ENCODE measurements around the gene SLC2A4RG.
"Not testable (repeated sequence)": the region's sequence is repeated elsewhere in the genome, so short reads cannot be mapped to it uniquely, and the experiment has no call there.

Gene SLC2A4RG

DNA sequence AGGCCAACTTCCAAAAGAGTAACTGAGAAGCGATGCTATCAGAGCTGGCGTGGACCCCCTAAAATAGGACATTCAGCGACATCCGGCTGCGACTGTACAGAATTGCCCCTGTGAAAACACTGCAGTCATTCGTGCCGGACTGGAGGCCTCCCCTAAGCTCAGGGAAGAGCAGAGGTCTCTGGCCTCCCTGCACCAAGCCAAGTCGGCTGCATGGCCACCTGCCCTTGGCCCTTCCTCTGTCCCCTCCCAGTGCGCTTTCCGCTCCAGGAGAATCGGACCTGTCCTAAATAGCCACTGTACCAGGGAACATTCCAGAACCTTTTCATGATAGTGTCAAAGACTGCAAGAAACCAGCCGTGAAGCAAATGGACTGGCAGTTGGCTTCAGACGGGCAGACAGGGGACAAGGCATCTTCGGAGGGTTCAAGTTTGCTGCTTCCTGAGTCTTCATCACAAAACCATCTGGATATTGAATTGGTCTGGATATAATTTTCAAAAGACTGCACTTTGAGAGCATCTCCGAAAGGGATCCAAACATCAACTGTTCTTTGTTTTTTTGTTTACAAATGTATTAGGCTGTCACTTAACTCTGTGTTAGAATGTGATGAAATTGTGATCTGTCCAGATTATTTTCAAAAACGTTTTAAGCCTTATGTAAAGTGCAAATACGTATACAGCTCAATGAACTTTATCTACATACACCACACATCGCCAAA lies 16.5 kb downstream of the SLC2A4RG start:
- DNase-seq: peak in 1 of 14 donors; percentile 55

DNA sequence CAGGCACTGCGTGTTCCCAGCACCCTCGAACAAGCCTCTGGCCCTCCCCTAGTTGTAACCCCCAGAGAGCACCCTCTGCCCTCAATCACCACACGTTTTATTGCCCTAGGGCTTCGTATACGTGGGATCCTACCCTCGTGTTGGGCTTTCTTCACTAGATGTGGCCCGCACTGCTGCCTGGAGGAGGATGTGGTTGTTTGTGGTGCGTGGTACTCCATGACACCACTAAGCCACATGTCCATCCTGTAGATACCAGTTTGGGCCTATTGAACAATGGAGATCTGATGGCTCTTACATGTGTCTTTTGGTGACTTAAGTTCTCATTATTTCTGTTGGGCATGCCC lies 17.0 kb downstream of the SLC2A4RG start:
- no peak for DNase-seq

DNA sequence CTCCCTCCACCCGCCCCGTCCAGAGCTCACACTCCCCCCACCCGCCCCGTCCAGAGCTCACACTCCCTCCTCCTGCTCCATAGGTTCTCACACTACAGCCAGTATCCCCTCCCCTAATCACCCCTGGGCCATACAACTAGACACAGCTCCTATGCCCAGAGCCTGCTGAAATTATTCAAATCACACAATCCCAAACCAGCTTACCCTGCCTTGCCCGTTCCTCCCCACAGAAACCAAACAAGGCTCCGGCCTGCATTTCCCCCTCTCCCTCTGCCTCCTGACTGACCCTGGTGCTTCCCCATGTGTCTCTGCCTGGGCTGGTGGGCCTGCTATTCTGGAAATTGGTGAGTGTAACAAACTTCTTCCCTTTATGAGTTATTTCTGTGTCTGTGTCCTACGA lies 18.6 kb downstream of the SLC2A4RG start:
- DNase-seq: no peak

DNA sequence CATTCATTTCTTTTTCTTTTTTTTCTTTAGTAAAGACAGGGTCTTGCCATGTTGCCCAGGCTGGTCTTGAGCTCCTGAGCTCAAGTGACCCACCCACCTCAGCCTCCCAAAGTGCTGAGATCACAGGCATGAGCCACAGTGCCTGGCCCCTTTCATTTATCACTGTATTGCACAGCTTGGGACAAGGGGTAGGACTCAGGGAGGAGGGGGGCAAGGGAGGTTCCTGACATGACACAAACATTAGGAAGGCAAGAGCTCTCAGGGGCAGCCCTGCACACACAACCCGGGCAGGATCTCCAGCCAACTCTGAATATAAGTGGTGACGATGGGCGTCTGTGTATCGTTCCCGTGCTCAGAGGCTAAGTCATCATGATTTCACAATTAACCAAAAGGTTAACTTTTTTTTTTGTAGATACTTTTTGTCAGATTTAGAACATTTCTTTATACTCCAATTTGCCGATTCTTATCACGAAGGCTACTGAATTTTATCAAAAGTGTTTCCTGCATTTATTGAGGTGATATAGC lies 19.9 kb downstream of the SLC2A4RG start:
- DNase-seq: no peak

DNA sequence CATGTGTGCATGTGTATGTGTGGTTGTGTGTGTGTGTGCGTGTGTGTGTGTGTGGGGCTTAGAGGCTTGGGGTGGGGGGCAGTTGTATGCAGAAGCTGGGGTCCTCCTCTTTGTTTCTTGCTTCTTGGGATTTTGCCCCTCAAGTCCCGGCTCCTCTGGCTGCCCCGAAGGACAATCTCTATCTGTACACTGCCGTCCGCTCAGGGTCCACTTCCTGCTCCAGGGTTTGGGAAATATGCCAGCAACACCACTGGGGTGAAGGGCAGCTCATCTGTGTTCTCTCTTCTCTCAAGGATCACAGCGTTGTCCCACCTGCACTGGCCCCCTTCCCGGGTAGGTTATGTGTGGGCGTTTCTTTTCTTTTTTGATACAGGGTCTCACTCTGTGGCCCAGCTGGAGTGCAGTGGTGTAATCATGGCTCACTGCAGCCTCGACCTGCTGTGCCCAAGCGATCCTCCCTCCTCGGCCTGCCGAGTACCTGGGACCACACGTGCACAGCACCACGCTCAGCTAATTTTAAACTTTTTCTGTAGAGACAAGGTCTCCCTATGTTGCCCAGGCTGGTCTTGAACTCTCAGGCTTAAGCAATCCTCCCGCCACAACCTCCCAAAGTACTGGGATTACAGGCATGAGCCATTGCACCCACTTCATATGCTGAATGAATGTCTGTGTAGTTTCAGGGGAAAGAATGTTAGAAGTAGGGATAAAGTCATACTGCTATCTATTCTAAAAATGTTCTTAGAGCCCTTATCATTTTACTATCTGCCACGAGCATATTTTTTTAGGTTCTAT lies 25.7 kb downstream of the SLC2A4RG start:
- DNase-seq: no peak

DNA sequence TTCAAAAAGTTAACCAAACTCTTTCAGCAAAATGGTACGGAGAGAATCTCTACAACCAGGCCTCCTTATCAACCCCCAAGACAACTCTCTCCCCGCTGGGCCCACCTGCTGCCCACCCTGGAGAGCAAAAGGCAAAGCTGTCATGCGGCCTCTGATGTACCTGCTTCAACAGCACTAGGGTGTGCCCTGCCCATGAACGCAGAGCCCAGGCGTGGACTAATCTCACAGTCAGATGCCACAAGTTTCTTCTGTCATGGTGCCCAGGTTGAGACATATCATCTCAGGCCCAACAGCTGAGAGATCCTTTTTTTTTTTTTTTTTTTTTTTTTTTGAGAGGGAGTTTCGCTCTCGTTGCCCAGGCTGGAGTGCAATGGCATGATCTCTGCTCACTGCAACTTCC lies 26.3 kb downstream of the SLC2A4RG start:
- DNase-seq: no peak

DNA sequence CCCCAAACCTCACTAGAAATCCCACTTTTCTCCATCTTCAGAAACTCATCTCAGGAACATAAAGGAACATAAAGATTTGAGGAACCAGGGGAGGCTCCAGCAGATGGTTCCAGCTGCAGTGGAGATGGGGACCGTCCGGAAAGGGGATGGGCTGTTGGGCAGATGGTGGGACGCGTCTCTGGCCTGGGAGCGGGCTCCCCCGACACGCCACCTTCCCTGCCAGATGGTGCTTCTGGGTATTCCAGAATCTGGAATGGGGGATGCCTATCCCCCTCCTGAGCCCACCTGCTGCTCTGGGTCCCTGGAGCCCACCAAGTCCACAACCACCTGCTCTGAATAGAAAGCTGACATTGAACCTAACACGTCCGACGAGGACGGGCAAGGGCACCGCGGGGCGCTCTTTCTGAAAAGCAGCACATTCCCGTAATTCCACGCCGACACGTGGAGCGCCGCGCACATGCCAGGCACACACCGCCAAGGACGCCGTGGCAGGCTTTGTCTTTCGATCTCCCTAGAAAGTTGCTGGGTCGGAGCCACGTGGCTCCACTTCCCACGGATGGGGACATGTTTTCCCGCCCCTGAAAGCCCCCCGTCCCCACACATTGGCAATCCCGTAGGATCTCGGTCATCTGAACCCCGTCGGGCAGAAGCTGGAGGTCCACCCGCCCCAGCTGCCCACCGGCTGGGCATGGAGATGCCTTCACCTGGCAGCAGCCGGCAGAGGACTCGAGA lies 27.3 kb downstream of the SLC2A4RG start:
- no peak for DNase-seq

DNA sequence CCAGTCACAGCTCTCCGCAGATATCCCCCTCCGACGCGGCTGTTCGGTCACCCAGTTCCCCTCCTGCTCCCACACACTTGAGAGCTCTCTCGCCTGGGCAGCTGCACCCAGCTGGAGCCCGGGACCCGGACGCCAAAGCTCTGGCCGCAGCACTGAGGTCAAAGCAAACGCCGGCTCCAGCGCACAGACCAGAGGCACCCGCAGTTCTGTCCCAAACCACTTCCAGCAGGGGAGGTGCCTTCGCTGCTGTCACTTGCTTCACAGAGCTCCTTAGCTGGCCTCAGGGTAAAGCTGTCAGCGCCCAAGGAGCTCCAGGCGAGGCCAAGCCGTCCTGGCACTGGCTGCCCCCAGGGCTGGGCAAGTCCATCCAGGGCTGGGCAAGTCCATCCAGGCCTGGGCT lies 27.9 kb downstream of the SLC2A4RG start:
- peak in 1 of 14 donors; percentile 64 for DNase-seq

DNA sequence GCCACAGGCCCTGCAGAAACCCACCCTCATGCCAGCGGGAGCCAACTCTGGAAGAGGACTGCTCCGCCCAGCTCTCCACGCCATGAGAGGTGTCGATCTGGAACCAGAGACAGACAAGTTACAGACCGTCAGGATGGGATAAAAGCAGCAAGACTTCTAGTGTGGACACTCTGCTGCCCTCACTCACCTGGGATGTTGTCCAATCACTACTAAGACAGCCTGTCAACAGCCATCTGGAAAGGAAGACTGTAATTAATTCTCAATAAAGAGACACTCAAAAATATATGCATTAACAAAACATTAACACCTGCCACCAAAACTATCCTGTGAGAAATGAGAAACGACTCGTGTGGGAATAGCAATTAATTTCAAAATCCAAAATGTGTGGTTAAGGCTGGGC lies 28.3 kb downstream of the SLC2A4RG start:
- DNase-seq: peak in 1 of 14 donors; percentile 64

DNA sequence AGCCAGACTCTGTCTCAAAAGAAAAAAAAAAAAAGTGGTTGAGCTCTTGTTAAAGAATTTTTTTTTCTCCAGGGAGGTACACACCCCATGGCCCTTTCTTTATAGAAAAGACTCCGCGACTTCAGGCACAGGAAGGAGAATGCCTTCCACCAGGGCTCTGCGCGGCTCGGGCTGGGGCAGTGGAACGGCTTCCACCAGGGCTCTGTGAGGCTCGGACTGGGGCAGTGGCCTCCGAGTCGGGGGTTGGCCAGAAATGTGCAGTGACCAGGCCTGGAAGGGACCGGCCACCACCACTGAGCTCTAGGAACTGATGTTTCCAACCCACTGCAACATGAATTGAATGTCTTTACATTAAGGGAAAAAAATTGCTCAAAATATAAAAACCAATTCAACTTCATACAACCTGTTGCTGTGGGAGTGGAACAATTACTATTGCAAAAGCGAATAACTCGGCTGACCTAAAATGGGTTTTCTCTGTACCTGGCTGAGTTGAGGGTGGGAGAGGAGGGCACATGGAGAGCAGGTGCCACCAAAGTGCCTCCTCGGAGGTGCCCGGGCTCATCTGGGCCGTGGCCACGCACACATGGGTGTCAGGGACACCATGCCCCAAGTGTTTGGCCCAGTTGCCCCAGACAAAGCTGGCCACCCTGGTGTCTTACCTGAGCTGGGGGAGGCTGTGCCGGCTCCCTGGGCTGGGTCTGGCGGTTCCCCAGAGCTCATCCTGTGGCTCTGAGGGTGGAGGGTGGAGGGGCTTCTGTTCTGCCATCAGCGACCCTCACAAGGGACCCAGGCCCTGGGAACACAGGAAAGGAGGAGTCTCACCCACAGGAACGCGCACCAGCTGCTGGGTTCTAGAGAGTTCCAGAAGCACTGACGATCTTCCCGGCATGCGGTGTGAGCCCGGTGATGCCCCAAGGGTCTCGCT lies 29.3 kb downstream of the SLC2A4RG start:
- no peak for DNase-seq

DNA sequence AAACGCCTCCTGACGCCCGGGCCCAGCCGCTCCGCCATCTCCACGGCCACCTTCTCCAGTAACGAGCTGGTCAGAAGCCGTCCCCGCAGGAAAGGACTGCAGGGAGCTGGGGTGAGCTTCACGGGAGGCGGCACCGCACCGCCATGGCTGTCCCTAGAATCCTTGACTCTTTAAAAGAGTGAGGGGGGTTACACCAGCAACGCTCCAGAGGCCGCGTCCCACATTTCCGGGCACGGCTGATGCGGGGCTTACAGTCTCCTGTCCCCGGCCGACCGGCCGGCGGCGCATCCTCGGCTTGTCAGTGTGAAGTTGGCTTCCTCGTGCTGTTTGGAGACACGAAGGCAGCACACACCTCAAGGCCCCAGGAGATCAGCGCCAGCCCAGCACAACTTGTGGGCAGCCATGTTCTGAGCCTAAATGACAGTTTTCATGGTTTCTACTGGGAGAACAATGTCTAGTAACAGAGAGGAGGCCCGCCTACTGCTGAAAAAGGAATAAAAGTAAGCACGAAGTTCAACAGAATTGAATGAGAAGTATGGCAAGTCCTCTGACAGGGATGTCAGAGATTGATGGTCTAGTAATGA lies 30.4 kb downstream of the SLC2A4RG start:
- no peak for DNase-seq

DNA sequence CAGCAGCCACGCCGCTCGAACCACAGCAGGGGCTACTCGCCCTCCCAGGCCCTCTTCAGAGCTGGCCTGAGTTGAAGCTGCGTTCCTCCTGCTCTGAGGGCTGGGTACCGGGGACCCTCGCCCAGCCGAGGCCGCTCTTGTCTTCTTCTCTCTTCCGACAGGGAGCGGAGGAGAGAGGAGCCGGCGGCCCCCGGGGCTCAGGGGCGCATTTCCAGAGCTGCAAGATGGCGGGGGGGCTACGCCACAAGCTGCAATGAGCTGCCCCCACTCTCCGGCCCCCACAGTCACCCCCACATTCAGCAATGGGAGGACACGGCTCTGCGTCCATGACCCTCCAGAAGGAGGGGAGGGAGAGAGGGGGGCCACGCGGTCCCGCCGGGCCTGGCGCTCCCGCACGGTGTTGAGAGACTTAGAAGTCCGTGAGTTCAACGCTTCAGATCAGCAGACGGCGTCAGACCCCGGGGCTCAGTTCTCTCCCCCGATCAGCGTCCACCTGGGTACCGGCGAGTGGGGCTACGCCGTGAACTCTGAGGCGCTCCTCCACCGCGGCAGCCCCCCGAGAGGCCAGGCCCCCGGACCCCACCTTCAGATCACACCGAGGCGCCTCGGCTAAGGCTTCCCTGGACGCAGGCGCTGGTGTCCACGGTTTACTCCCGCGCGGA lies 31.6 kb downstream of the SLC2A4RG start:
- no peak for DNase-seq

DNA sequence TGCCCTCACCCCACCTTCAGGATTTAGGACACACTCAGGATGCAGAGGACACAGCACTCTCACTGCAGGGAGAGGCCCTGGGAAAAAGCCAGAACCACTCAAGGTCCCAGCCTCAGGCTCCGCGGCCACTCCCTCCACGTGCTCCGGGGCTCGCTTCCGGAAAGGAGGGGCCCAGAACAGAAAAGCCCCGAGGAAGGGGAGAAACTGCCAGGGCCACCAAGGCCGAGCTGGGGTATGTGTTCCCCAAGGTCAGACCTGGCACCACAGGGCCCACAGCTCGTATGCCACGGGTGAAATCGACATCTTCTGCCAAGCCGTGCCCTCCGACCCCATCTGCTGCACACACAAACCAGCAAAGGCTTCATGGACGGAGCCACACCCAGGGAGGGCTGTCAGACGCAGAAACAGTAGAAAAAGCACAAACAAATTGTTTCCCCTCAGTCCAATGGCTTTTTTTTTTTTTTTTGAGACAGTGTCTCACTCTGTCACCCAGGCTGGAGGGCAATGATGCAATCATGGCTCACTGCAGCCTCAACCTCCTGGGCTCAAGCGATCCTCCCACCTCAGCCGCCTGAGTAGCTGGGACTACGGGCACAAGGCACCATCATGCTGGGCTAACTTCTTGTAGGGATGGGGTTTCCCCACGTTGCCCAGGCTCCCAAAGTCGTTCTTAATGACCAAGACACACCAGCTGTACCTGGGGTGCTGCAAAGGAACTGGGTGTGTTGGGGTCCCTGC lies 33.4 kb downstream of the SLC2A4RG start:
- DNase-seq: no peak

DNA sequence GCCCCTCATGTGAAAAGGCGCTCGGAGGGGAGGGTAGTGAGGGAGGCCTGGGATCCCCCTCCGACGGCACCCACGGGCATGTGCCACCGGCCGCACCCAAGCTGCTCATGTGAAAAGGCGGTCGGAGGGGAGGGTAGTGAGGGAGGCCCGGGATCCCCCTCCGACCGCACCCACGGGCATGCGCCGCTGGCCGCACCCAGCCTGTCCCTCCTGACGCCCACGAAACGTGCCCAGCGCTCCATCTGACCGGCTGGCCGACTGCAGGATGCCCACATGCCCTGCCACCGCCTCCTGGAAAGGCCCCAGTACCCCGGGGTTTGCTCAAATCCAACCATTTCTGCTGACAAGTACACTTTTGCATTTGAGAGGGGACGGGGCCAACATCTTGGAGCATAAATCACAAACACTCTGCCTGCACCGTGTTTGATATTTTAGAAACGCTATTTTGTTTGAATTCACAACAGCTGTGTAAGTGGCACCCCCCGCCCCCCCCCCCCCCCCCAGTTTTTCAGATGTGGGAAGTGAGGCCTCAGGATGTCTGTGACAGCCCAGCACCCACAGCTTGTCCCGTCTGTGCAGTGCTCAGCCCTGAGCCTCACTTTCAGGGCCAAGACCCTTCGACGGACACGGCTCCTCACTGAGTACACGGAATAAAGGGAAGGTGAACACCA lies 34.1 kb downstream of the SLC2A4RG start:
- DNase-seq: no peak

DNA sequence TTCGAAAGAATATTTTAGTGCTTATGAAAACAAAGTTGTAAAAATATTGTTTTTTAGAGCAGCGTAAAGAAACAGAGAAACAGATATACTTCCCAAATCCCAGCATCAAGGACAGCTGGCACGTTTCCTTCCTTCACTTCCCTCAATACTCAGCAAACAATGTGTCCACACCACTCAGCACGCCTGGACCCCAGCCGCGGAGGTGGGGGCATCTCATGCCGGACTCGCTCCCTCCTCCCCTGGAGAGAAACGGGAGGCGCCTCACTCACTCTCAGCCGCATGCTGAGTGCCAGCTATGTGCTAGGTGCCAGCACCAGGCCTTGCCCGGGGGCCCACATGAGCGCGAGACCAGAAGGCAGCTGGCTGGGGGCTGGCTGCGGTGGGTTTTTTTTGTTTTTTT lies 34.7 kb downstream of the SLC2A4RG start:
- no peak for DNase-seq

DNA sequence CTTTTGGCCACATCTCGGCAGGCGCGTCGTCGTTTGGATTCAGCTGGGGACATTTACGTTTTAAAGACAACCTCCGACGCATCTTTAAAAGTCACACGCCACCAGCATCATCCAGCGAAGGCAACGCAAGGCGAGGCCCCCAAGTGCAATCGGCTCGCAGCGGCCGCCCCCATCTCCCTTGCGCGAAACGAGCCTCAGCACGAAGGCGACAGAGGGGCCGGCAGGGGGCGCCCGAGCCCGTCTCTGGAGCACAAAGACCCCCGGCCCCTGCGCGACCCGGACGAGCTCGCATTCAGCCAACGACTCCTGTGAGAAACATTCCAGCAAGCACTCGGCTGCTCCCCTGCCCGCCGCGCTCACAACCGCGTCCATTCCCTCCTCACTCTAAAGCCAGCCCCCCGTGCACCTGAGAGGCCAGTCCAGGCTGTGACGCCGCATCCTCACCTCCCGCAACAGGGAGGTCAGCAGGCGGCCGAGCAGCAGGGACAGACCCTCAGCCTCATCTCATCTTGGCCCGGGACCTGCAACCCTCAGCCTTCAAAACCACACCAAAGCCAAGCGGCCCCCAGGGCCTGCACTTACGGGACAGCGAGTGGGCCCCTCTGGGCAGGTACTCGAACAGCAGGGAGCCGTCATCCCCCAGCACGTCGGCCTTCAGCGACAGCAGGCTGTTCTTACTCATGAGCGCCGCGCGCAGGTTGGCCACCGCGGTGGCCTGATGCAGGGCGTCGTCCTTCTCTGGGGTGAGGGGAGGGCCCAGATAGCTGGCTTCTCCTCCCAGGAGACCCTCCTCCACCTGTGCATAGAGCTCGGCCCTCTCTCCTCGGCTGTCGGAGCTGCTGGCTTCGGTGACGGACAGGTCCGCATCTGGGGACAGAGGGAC lies 35.8 kb downstream of the SLC2A4RG start:
- DNase-seq: peak in 7 of 14 donors; percentile 9 to 37 (median 15)

DNA sequence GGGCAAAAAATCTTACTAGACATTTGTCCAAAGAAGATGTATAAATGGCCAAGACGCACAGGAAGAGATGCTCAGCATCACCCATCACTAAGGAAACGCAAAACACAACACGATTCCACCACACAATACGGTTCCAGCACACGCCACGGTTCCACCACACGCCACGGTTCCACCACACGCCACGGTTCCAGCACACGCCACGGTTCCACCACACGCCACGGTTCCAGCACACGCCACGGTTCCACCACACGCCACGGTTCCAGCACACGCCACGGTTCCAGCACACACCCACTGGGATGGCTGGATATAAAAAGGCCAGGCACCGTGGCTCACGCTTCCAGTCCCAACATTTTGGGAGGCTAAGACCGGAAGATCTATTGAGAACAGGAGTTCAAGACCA lies 37.3 kb downstream of the SLC2A4RG start:
- DNase-seq: not testable (repeated sequence)

DNA sequence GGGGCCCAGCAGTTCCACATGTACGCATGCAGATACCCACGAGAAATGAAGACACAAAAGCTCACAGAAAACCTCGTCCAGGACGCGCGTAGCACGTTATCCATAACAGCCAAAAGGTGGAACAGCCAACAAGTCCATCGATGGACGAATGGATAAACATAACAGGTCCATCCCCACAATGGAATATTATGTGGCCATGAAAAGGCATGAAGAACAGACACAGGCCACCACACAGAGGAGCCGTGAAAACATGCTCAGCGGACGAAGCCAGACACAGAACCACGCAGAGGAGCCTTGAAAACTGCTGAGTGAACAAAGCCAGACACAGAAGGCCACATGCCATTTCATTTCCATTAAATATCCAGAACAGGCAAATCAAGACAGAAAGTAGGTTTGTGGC lies 38.0 kb downstream of the SLC2A4RG start:
- no peak for DNase-seq

Measured in C1 segment of cervical spinal cord (tissue), 14 donors.